Endothelial cell (in vitro differentiated cells): Measurements from ENCODE around the gene KRTAP4-5. TPM values are rescaled to one million over a fixed set of nuclear protein-coding genes. Genes with fewer than 3 reads are reported as not detected.
"Not testable (repeated sequence)": the region's sequence is repeated elsewhere in the genome, so short reads cannot be mapped to it uniquely, and the experiment has no call there.

ENCODE experiments used
- DNase-seq: peaks from one replicate; pipeline ENCODE4 v3.0.0; 2021; ENCODE audit warnings: low spot score
- H3K27ac Mint-ChIP-seq: one replicate; pipeline ENCODE4 v1.8.0; 2021; ENCODE audit warnings: mixed read lengths, inconsistent platforms; ENCODE audit not compliant: unreplicated experiment
- H3K27me3 Mint-ChIP-seq: one replicate; pipeline ENCODE4 v1.8.0; 2021; ENCODE audit warnings: mild to moderate bottlenecking, moderate library complexity, mixed read lengths, inconsistent platforms; ENCODE audit not compliant: unreplicated experiment
- H3K36me3 Mint-ChIP-seq: one replicate; pipeline ENCODE4 v1.8.0; 2021; ENCODE audit warnings: mild to moderate bottlenecking, low read depth, mixed read lengths, inconsistent platforms; ENCODE audit not compliant: unreplicated experiment
- H3K4me1 Mint-ChIP-seq: one replicate; pipeline ENCODE4 v1.8.0; 2021; ENCODE audit warnings: mild to moderate bottlenecking, mixed read lengths, inconsistent platforms; ENCODE audit not compliant: unreplicated experiment
- H3K4me3 Mint-ChIP-seq: one replicate; pipeline ENCODE4 v1.8.0; 2021; ENCODE audit warnings: mild to moderate bottlenecking, mixed read lengths, inconsistent platforms; ENCODE audit not compliant: unreplicated experiment
- H3K9me3 Mint-ChIP-seq: one replicate; pipeline ENCODE4 v1.8.0; 2021; ENCODE audit warnings: mixed read lengths, inconsistent platforms; ENCODE audit not compliant: unreplicated experiment
- CTCF ChIP-seq: fragments of 200-600 bp; sonication (generic); IDR thresholded peaks from one replicate; pipeline ENCODE4 v1.5.0; 2021; ENCODE audit warnings: antibody characterized with exemption; ENCODE audit not compliant: unreplicated experiment
- long read RNA-seq: library from polyadenylated mRNA; unstranded; transcript quantifications from one replicate; pipeline ENCODE4 v2.0.0, GENCODE V29; 2020; ENCODE audit not compliant: unreplicated experiment
- total RNA-seq: library from RNA; stranded (reverse); fragmentation: NEBNext Ultra II Directional; extraction: Animal tissue kit (Norgen Biotek cat#: 25700); gene quantifications from one replicate; pipeline ENCODE4 v1.2.1, GENCODE V29; 2021; ENCODE audit not compliant: unreplicated experiment

The KRTAP4-5 gene
- not detected for total RNA-seq
- long read RNA-seq = 0 reads

GRCh38 chr17:41149652-41149985, at the start of gene KRTAP4-5:
TSS of gene KRTAP4-5 (minus strand) at chr17:41149825. CDS start at chr17:41149767, 58 bp downstream.
- Mint-ChIP-seq H3K9me3 (no peaks in the 10 kb centered on the region), H3K27ac (no peak within 1 kb of the TSS)
- no peak for TF ChIP-seq CTCF

GRCh38 chr17:41196068-41196467, 46.4 kb upstream of the KRTAP4-5 start:
- Mint-ChIP-seq H3K36me3 (no peaks in the 10 kb centered on the region), H3K4me1 (no peaks in the 10 kb centered on the region), H3K9me3 (no peaks in the 10 kb centered on the region), H3K27ac (no peak overlapping the region), H3K4me3 (no peak overlapping the region), H3K27me3 (no peaks in the 10 kb centered on the region)
- TF ChIP-seq CTCF = no peak
- DNase-seq = no peak

More at GRCh38 chr17:41149652-41149985, at the start of gene KRTAP4-5:
- DNase-seq = no peak
- Mint-ChIP-seq H3K4me1 (peaks cover 7% of the 10 kb centered on the region), H3K27me3 (peaks cover 1% of the 10 kb centered on the region), H3K36me3 (no peaks in the 10 kb centered on the region), H3K4me3 (no peak within 1 kb of the TSS)

- H3K27me3 Mint-ChIP-seq = peaks cover 3% of the 10 kb centered on the region
- no peaks in the 10 kb centered on the region for H3K36me3 Mint-ChIP-seq
- H3K4me3 Mint-ChIP-seq = no peak overlapping the region
- no peaks in the 10 kb centered on the region for H3K9me3 Mint-ChIP-seq
- TF ChIP-seq CTCF = no peak
- DNase-seq = no peak
- no peak overlapping the region for H3K27ac Mint-ChIP-seq
- H3K4me1 Mint-ChIP-seq = no peaks in the 10 kb centered on the region
Observed at GRCh38 chr17:41190328-41190727, 40.7 kb upstream of the KRTAP4-5 start.

- DNase-seq, H3K27me3 Mint-ChIP-seq, H3K9me3 Mint-ChIP-seq, H3K4me1 Mint-ChIP-seq, H3K27ac Mint-ChIP-seq, H3K4me3 Mint-ChIP-seq, H3K36me3 Mint-ChIP-seq: not testable (repeated sequence)
Observed at GRCh38 chr17:41189837-41190318, 40.3 kb upstream of the KRTAP4-5 start, which contains the start of gene KRTAP9-1. TSS of gene KRTAP9-1 (plus strand) at chr17:41189887. CDS start at chr17:41189887, 0 bp downstream.

- Mint-ChIP-seq H3K4me1 (no peaks in the 10 kb centered on the region), H3K27ac (no peak overlapping the region), H3K9me3 (no peaks in the 10 kb centered on the region), H3K36me3 (no peaks in the 10 kb centered on the region), H3K4me3 (no peak overlapping the region), H3K27me3 (peaks cover 3% of the 10 kb centered on the region)
- no peak for TF ChIP-seq CTCF
- no peak for DNase-seq
Observed at GRCh38 chr17:41186872-41187271, 37.2 kb upstream of the KRTAP4-5 start.
